ENCODE measurements around the gene EIF4EBP3. TPM values are rescaled to one million over a fixed set of nuclear protein-coding genes. Genes with fewer than 3 reads are reported as not detected.

Gene EIF4EBP3
- total RNA-seq, 2 experiments from 2014 or later: 15.8 to 17.3 TPM

DNA sequence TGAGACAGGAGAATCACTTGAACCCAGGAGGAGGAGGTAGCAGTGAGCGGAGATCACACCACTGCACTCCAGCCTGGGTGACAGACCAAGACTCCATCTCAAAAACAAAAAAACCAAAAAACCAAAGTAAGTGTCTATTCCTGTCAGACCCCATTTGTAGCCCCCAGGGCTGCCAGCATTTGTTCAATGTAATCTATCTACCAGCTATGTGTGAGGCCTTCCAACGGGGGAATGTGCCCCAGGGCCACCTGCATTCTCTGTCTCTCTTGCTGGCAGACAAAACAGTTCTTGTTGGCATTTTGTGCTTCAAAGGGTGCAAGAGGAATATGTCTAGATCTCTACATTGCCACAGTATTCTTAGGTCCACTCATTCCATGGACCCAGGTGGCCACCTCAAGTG lies 51.4 kb downstream of the EIF4EBP3 start:
- H3K27me3 Mint-ChIP-seq: no peaks in the 10 kb centered on the region
- H3K4me3 Mint-ChIP-seq: no peak overlapping the region
- ChIA-PET CTCF (no interaction called here), POLR2A (no interaction called here)
- intact Hi-C loops (cut with DNase I, micrococcal nuclease): no loop called here
- no peaks in the 10 kb centered on the region for H3K36me3 Mint-ChIP-seq (ENCODE audit: low read depth)
- DNase-seq (no peak), ATAC-seq (no peak)
- no peaks in the 10 kb centered on the region for H3K9me3 Mint-ChIP-seq (ENCODE audit: low read depth)
- no peak overlapping the region for H3K27ac Mint-ChIP-seq
- no peaks in the 10 kb centered on the region for H3K4me1 Mint-ChIP-seq

Small RNA genes lying within 50 kb of the gene (microRNA-seq; reads per million reads assigned to microRNA genes)
- not detected for gene MIR6831 (ENCODE audit: borderline replicate concordance)

Other genes starting within 250 kb of the EIF4EBP3 start
- gene PFDN1, start 244.6 kb upstream of the EIF4EBP3 start, total RNA-seq: 10 to 100 TPM; 52.6 to 63.2 TPM
- 10 to 100 TPM; 11.8 to 12.5 TPM for gene HBEGF, start 201.1 kb upstream of the EIF4EBP3 start, total RNA-seq
- gene SLC4A9, start 187.5 kb upstream of the EIF4EBP3 start, total RNA-seq: under 1 TPM; 0.21 to 0.73 TPM
- gene ANKHD1, start 145.8 kb upstream of the EIF4EBP3 start, total RNA-seq: 10 to 100 TPM; 77.1 to 93.5 TPM
- gene SRA1, start 9.8 kb downstream of the EIF4EBP3 start, total RNA-seq: 10 to 100 TPM; 33.2 to 47.3 TPM
- gene APBB3, start 16.9 kb downstream of the EIF4EBP3 start, total RNA-seq: 10 to 100 TPM; 12.8 to 19.0 TPM
- 10 to 100 TPM; 61.8 to 65.4 TPM for gene SLC35A4, start 17.2 kb downstream of the EIF4EBP3 start, total RNA-seq
- under 1 TPM; 0.26 to 0.43 TPM for gene CD14, start 85.5 kb downstream of the EIF4EBP3 start, total RNA-seq
- gene TMCO6, start 91.8 kb downstream of the EIF4EBP3 start, total RNA-seq: 10 to 100 TPM; 36.5 to 36.6 TPM
- 10 to 100 TPM; 48.5 to 62.0 TPM for gene NDUFA2, start 100.0 kb downstream of the EIF4EBP3 start, total RNA-seq
- gene IK, start 100.2 kb downstream of the EIF4EBP3 start, total RNA-seq: 100 to 1,000 TPM in 1 of 2 experiments, 10 to 100 TPM in 1; 97.1 to 187 TPM
- gene WDR55, start 117.2 kb downstream of the EIF4EBP3 start, total RNA-seq: 10 to 100 TPM; 25.9 to 31.7 TPM
- gene DND1, start 125.9 kb downstream of the EIF4EBP3 start, total RNA-seq: 1 to 10 TPM; 2.1 to 3.0 TPM
- gene HARS1, start 143.7 kb downstream of the EIF4EBP3 start, total RNA-seq: 10 to 100 TPM; 83.3 to 91.0 TPM
- 10 to 100 TPM; 20.9 to 28.1 TPM for gene HARS2, start 143.8 kb downstream of the EIF4EBP3 start, total RNA-seq
- 10 to 100 TPM; 49.9 to 55.3 TPM for gene ZMAT2, start 152.8 kb downstream of the EIF4EBP3 start, total RNA-seq
- gene PCDHA1, start 238.5 kb downstream of the EIF4EBP3 start, total RNA-seq: not detected
- gene PCDHA2, start 247.2 kb downstream of the EIF4EBP3 start, total RNA-seq: not detected